Kidney (tissue), 14 donors: ENCODE results near the gene RAC2. TPM values are rescaled to one million over a fixed set of nuclear protein-coding genes. Genes with fewer than 3 reads are reported as not detected.

Experiments used
- DNase-seq, 5 donors: peaks; one replicate each; pipeline ENCODE4 v3.0.0-alpha.2; 2013 to 2020
- FAIRE-seq: peaks from 2 replicates; lab custom pipeline; 2012; peaks lifted over from hg19 to GRCh38; lab: Jason Lieb, UNC
- H3K27ac ChIP-seq, 2 donors: one replicate each; pipeline ENCODE4 v1.7.0; 2013; ENCODE audit warnings: low read depth in 2 of 2, low read length in 2 of 2, inconsistent platforms in 1 of 2
- H3K27me3 ChIP-seq: one replicate; pipeline ENCODE4 v1.7.1; 2013; ENCODE audit warnings: low read length, inconsistent platforms; ENCODE audit not compliant: control insufficient read depth, insufficient read depth
- H3K36me3 ChIP-seq, 3 donors: one replicate each; pipeline versions ENCODE4 v1.7.0 to v1.7.1; 2013; ENCODE audit warnings: low read length in 3 of 3, control low read depth in 1 of 3, inconsistent platforms in 1 of 3; ENCODE audit not compliant: insufficient read depth in 3 of 3, control insufficient read depth in 2 of 3
- H3K4me1 ChIP-seq, 3 donors: one replicate each; pipeline versions ENCODE4 v1.7.0 to v1.7.1; 2013; ENCODE audit warnings: low read length in 3 of 3, inconsistent platforms in 1 of 3, low read depth in 1 of 3; ENCODE audit not compliant: control insufficient read depth in 2 of 3, insufficient read depth in 2 of 3
- H3K4me3 ChIP-seq, 3 donors: one replicate each; pipeline versions ENCODE4 v1.7.0 to v1.8.1; 2013; ENCODE audit warnings: low read length in 3 of 3, control low read depth in 1 of 3, inconsistent platforms in 1 of 3
- H3K9ac ChIP-seq, 3 donors: one replicate each; pipeline versions ENCODE4 v1.7.0 to v1.7.1; 2013; ENCODE audit warnings: low read length in 3 of 3, control low read depth in 1 of 3, inconsistent platforms in 1 of 3
- H3K9me3 ChIP-seq, 3 donors: one replicate each; pipeline versions ENCODE4 v1.7.0 to v1.7.1; 2013; ENCODE audit warnings: low read length in 3 of 3, control low read depth in 1 of 3, inconsistent platforms in 1 of 3; ENCODE audit not compliant: control insufficient read depth in 2 of 3, insufficient read depth in 1 of 3
- CTCF ChIP-seq: IDR thresholded peaks from 3 replicates; pipeline ENCODE4 v1.5.1; 2012; ENCODE audit warnings: mild to moderate bottlenecking, moderate library complexity, borderline replicate concordance; ENCODE audit not compliant: insufficient read depth; ENCODE audit errors: extremely low read depth
- intact Hi-C: fragments of 100-400 bp; cut with DNase I; formaldehyde crosslinking; loops from one replicate; pipeline ENCODE4 v1.11.1; 2022
- polyA plus RNA-seq: library from polyadenylated mRNA; stranded (reverse); fragments of 350-450 nt; fragmentation: Illumina TruSeq; extraction: RNeasy Lipid Tissue Mini Kit (QIAGEN cat#74804); gene quantifications from one replicate; pipeline ENCODE4 v1.2.3, GENCODE V29; 2014; ENCODE audit warnings: low read depth, low replicate concordance; ENCODE audit not compliant: insufficient read depth
- total RNA-seq: library from RNA; stranded (reverse); fragmentation: NEBNext Ultra II Directional; extraction: Animal tissue kit (Norgen Biotek cat#: 25700); gene quantifications from one replicate; pipeline ENCODE4 v1.2.1, GENCODE V29; 2021
- donor health status: control.
- donor health status: control.
- donor health status: control.
- donor health status: control.
- donor health status: control.
- donor health status: DM: yes; HTN: yes; CAD: no.
- donor health status: Normal renal cell carcinoma (clear cell type).

RAC2 gene
- total and polyA plus RNA-seq, 2 donors from 2014 or later: 4.5 to 38.6 TPM

- Histone ChIP-seq H3K9ac (no peak overlapping the region), H3K36me3 (no peaks in the 10 kb centered on the region), H3K27ac (no peak overlapping the region), H3K27me3 (no peaks in the 10 kb centered on the region), H3K4me3 (no peak overlapping the region), H3K9me3 (no peaks in the 10 kb centered on the region), H3K4me1 (no peaks in the 10 kb centered on the region)
- no peak for TF ChIP-seq CTCF
- DNase-seq: no peak
- no peak for FAIRE-seq
- intact Hi-C loops: no loop called here
Measured at GRCh38 chr22:37281646-37282384, 37.7 kb upstream of the RAC2 start.

- H3K9me3 ChIP-seq: no peaks in the 10 kb centered on the region
- H3K4me3 ChIP-seq: no peak overlapping the region
- no peak overlapping the region for H3K27ac ChIP-seq
- no peak for FAIRE-seq
- no peaks in the 10 kb centered on the region for H3K36me3 ChIP-seq
- H3K4me1 ChIP-seq: no peaks in the 10 kb centered on the region
- H3K9ac ChIP-seq: no peak overlapping the region
- no peak for DNase-seq
- intact Hi-C loops: no loop called here
- TF ChIP-seq CTCF: no peak
- H3K27me3 ChIP-seq: no peaks in the 10 kb centered on the region
Measured at GRCh38 chr22:37281195-37281594, 37.1 kb upstream of the RAC2 start.

- DNase-seq: no peak
- Histone ChIP-seq H3K9me3 (no peaks in the 10 kb centered on the region), H3K36me3 (no peaks in the 10 kb centered on the region), H3K27ac (no peak overlapping the region), H3K4me3 (no peak overlapping the region), H3K27me3 (no peaks in the 10 kb centered on the region), H3K9ac (no peak overlapping the region), H3K4me1 (no peaks in the 10 kb centered on the region)
- no peak for FAIRE-seq
- intact Hi-C loops: no loop called here
- TF ChIP-seq CTCF: no peak
Measured at GRCh38 chr22:37280718-37281117, 36.6 kb upstream of the RAC2 start.
